ENCODE measurements around the gene C17orf75. TPM values are rescaled to one million over a fixed set of nuclear protein-coding genes. Genes with fewer than 3 reads are reported as not detected.

C17orf75 gene
- total RNA-seq, 1 experiment from 2014 or later, result 21.1 TPM

DNA sequence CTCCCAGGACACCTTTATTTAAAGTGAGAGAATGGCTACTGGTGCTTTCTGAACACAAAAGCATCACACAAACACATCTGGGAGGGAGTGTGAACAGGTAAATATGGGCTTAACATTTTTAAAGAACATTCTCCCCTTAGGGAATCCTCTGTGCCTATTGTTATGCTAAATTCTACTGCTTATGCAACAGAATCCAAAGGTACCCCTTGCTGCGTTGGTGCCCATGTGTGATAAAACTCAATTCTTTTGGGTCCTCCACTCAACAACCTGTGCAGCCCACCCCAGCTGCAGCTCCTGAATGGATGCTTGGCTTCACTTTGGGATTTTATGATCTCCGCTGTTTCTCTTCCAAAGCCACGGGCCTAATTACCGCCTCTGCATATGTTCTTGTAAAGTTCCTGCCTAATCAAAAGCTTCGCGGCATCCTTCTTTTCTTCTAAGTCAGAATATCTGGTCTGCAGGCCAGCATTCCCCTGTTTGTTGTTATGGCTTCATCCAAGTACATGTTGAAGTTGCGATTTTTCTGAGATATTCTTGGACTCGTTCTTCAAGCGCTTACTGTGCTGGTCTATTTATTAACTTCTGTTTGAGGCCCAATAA, 52.4 kb downstream of the C17orf75 start:
- H3K36me3 Mint-ChIP-seq (ENCODE audit: insufficient read depth, unreplicated experiment), result peaks cover 4% of the 10 kb centered on the region
- CTCF ChIA-PET, result no interaction called here
- no peak overlapping the region for H3K27ac Mint-ChIP-seq (ENCODE audit: unreplicated experiment)
- no peak overlapping the region for H3K4me3 Mint-ChIP-seq (ENCODE audit: low read depth, unreplicated experiment)
- no peaks in the 10 kb centered on the region for H3K4me1 Mint-ChIP-seq (ENCODE audit: low read depth, unreplicated experiment)
- BruUV-seq (replicated peaks), result no TSS peak
- H3K9me3 Mint-ChIP-seq (ENCODE audit: low read depth, unreplicated experiment), result no peaks in the 10 kb centered on the region
- H3K27me3 Mint-ChIP-seq (ENCODE audit: unreplicated experiment), result peaks cover 17% of the 10 kb centered on the region
- intact Hi-C loops (cut with micrococcal nuclease; ENCODE audit: unreplicated experiment), result no loop called here
- TF ChIP-seq, protein P1, sequence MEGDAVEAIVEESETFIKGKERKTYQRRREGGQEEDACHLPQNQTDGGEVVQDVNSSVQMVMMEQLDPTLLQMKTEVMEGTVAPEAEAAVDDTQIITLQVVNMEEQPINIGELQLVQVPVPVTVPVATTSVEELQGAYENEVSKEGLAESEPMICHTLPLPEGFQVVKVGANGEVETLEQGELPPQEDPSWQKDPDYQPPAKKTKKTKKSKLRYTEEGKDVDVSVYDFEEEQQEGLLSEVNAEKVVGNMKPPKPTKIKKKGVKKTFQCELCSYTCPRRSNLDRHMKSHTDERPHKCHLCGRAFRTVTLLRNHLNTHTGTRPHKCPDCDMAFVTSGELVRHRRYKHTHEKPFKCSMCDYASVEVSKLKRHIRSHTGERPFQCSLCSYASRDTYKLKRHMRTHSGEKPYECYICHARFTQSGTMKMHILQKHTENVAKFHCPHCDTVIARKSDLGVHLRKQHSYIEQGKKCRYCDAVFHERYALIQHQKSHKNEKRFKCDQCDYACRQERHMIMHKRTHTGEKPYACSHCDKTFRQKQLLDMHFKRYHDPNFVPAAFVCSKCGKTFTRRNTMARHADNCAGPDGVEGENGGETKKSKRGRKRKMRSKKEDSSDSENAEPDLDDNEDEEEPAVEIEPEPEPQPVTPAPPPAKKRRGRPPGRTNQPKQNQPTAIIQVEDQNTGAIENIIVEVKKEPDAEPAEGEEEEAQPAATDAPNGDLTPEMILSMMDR (IDR thresholded peaks at IDR 0.05; ENCODE audit: unreplicated experiment), result no peak
- no peak for DNase-seq

DNA sequence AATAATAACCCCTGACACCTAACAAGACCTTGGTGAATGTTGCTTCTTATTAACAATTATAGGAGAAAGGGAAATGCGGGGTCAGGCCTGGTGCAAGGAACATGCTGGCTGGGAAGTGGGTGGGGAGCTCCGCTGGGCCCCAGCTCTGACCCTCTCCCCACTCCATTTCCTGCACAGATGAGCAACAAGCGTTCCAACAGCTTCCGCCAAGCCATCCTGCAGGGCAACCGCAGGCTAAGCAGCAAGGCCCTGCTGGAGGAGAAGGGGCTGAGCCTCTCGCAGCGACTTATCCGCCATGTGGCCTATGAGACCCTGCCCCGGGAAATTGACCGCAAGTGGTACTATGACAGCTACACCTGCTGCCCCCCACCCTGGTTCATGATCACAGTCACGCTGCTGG, 53.4 kb downstream of the C17orf75 start:
- Mint-ChIP-seq H3K36me3 (ENCODE audit: insufficient read depth, unreplicated experiment) (peaks cover 4% of the 10 kb centered on the region), H3K4me1 (ENCODE audit: low read depth, unreplicated experiment) (no peaks in the 10 kb centered on the region), H3K9me3 (ENCODE audit: low read depth, unreplicated experiment) (no peaks in the 10 kb centered on the region), H3K4me3 (ENCODE audit: low read depth, unreplicated experiment) (no peak overlapping the region), H3K27ac (ENCODE audit: unreplicated experiment) (no peak overlapping the region), H3K27me3 (ENCODE audit: unreplicated experiment) (peaks cover 27% of the 10 kb centered on the region)
- TF ChIP-seq, protein P1 (IDR thresholded peaks at IDR 0.05; ENCODE audit: unreplicated experiment), result no peak
- CTCF ChIA-PET, result no interaction called here
- no TSS peak for BruUV-seq (replicated peaks)
- intact Hi-C loops (cut with micrococcal nuclease; ENCODE audit: unreplicated experiment), result no loop called here
- no peak for DNase-seq

DNA sequence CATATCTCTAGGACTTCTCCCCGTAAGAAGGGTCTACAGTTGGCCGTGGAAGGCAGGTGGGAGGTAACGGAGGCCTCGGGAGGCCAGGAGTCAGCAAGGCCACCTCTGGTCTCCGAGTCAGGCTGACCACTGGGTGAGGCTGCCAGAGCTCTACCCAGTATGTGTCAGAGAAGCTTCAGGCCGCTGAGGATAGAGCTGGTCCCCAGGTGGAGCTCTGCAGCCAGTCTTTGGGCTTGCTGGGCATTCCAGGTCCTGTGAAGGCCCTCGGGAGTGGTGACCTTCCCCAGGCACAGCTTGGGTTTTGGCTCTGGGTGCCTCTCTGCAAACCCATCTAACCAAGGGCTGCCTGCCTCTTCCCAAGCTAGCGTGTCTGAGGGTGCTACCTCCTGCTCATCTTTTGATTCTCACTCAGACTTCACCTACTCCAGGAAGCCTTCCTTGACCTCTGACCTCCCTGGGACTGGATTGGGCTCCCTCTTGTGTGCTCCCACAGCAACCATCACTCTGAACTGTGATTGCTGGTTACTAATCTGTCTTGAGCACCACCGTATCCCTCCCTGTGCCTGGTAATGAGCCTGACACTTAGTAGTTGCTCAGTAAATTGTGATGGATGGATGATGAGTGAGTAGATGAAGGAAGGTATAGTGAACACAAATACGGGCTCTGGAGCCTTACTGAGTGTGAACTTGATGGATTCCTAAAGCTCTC, 54.0 kb downstream of the C17orf75 start:
- intact Hi-C loops (cut with micrococcal nuclease; ENCODE audit: unreplicated experiment), result no loop called here
- CTCF ChIA-PET, result interaction anchor here (0.8 to 1.4 kb wide), 2 partner anchors 8 to 12 kb away, joined by 3 to 4 read pairs; no protein-coding TSS in a partner anchor
- no peak for DNase-seq

DNA sequence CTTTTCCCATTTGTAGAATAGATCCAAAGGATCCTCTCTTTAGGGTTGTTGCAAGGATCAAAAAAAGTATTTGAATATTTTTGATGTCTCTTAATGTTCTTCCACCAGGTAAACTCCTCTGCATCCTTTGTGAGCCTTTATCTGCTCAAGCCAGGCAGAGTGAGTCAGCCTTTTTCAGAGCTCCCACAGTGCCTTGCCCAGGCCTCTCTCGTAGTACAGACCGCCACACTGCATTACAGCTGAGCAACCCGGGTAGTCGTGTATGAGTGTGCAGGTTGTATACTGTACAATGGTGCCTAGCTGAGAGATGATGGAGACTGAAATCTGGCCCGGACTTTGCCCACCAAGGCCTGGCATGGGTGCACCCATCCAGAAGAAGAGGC, 55.5 kb downstream of the C17orf75 start:
- no peaks in the 10 kb centered on the region for H3K4me1 Mint-ChIP-seq (ENCODE audit: low read depth, unreplicated experiment)
- H3K4me3 Mint-ChIP-seq (ENCODE audit: low read depth, unreplicated experiment), result no peak overlapping the region
- H3K9me3 Mint-ChIP-seq (ENCODE audit: low read depth, unreplicated experiment), result no peaks in the 10 kb centered on the region
- no peak overlapping the region for H3K27ac Mint-ChIP-seq (ENCODE audit: unreplicated experiment)
- intact Hi-C loops (cut with micrococcal nuclease; ENCODE audit: unreplicated experiment), result no loop called here
- peaks cover 4% of the 10 kb centered on the region for H3K36me3 Mint-ChIP-seq (ENCODE audit: insufficient read depth, unreplicated experiment)
- peaks cover 35% of the 10 kb centered on the region for H3K27me3 Mint-ChIP-seq (ENCODE audit: unreplicated experiment)
- no TSS peak for BruUV-seq (replicated peaks)
- CTCF ChIA-PET, result no interaction called here
- TF ChIP-seq, protein P1 (IDR thresholded peaks at IDR 0.05; ENCODE audit: unreplicated experiment), result no peak
- DNase-seq, result no peak

More for the DNA sequence above, 54.0 kb downstream of the C17orf75 start:
- Mint-ChIP-seq H3K4me1 (ENCODE audit: low read depth, unreplicated experiment) (no peaks in the 10 kb centered on the region), H3K9me3 (ENCODE audit: low read depth, unreplicated experiment) (no peaks in the 10 kb centered on the region), H3K27me3 (ENCODE audit: unreplicated experiment) (peaks cover 33% of the 10 kb centered on the region), H3K4me3 (ENCODE audit: low read depth, unreplicated experiment) (no peak overlapping the region), H3K36me3 (ENCODE audit: insufficient read depth, unreplicated experiment) (peaks cover 4% of the 10 kb centered on the region), H3K27ac (ENCODE audit: unreplicated experiment) (no peak overlapping the region)
- no TSS peak for BruUV-seq (replicated peaks)
- TF ChIP-seq, protein P1 (IDR thresholded peaks at IDR 0.05; ENCODE audit: unreplicated experiment), result no peak

Data from Calu3 (cell line).